ENCODE data around the gene CTAGE8. TPM values are rescaled to one million over a fixed set of nuclear protein-coding genes. Genes with fewer than 3 reads are reported as not detected.
"Not testable (repeated sequence)": the region's sequence is repeated elsewhere in the genome, so short reads cannot be mapped to it uniquely, and the experiment has no call there.

CTAGE8 gene
- total RNA-seq, 1 donor from 2014 or later, result 2.1 TPM

GRCh38 chr7:144239365-144239764 lies 29.7 kb downstream of the CTAGE8 start, which contains the start of gene OR2A42:
Gene OR2A42, minus strand, starts transcription at chr7:144239605. Its CDS starts 6,762 bp downstream, at chr7:144232843.
- DNase-seq (ENCODE audit: low spot score); H3K27ac Mint-ChIP-seq; H3K4me3 Mint-ChIP-seq (ENCODE audit: low read depth); H3K4me1 Mint-ChIP-seq (ENCODE audit: low read depth); intact Hi-C loops (cut with micrococcal nuclease); H3K36me3 Mint-ChIP-seq (ENCODE audit: low read depth); H3K27me3 Mint-ChIP-seq (ENCODE audit: low read depth); H3K9me3 Mint-ChIP-seq: not testable (repeated sequence)

DNA sequence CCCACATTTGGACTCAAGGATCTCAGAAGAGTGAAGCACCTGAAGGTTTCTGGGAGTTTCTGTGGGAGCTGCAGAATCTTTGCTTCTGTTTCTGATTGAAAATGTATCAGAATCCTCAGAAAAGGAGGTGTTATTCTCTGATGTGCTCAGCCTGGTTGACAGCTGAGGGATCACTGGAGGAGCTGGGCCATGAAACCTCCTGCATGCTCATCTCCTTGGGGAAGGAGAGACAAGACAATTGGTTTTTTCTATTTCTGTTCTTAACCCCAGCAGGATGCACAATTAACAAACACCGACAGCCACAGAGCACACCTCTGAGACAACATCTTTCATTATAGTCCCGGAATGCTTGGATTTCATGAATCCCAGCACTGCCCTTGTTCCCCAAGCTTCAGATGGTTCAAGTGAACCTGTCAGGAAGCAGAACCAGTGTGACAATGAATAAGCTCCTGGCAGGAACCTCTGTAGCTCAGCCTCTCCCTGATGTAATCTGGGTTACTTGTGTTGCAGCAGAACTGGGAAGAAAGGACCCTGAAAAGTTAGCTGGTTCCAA lies 30.5 kb downstream of the CTAGE8 start:
- not testable (repeated sequence) for H3K27ac Mint-ChIP-seq

GRCh38 chr7:144233039-144233438 lies 36.0 kb downstream of the CTAGE8 start:
- H3K27me3 Mint-ChIP-seq (ENCODE audit: low read depth); H3K9me3 Mint-ChIP-seq; DNase-seq (ENCODE audit: low spot score); H3K4me1 Mint-ChIP-seq (ENCODE audit: low read depth); H3K27ac Mint-ChIP-seq; H3K4me3 Mint-ChIP-seq (ENCODE audit: low read depth); intact Hi-C loops (cut with micrococcal nuclease); H3K36me3 Mint-ChIP-seq (ENCODE audit: low read depth): not testable (repeated sequence)

More for the DNA sequence above, 30.5 kb downstream of the CTAGE8 start:
- H3K4me3 Mint-ChIP-seq (ENCODE audit: low read depth); H3K4me1 Mint-ChIP-seq (ENCODE audit: low read depth); H3K27me3 Mint-ChIP-seq (ENCODE audit: low read depth); H3K9me3 Mint-ChIP-seq; DNase-seq (ENCODE audit: low spot score); H3K36me3 Mint-ChIP-seq (ENCODE audit: low read depth); intact Hi-C loops (cut with micrococcal nuclease): not testable (repeated sequence)

GRCh38 chr7:144231027-144231426 lies 38.1 kb downstream of the CTAGE8 start:
- H3K4me3 Mint-ChIP-seq (ENCODE audit: low read depth); intact Hi-C loops (cut with micrococcal nuclease); H3K27me3 Mint-ChIP-seq (ENCODE audit: low read depth); H3K36me3 Mint-ChIP-seq (ENCODE audit: low read depth); H3K4me1 Mint-ChIP-seq (ENCODE audit: low read depth); H3K9me3 Mint-ChIP-seq; DNase-seq (ENCODE audit: low spot score); H3K27ac Mint-ChIP-seq: not testable (repeated sequence)

DNA sequence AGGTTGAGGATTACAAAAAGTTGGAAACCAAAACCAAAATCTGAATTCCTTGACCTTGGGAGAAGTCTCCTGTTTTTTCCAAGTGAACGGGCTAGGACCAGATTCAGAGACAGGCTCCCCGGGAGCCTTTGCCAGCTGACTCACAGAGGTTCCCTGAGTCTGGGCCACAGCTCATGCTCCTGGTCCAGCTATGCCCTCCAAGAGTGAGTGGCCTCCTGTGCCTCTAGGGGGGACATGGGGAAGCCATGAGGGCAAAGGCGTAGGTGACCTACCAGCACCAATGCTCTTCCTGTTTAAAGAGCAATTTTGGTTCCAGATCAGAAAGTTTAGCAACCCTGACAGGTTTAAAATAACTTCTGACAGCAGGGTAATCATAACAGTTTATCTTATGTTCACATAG lies 40.3 kb downstream of the CTAGE8 start:
- H3K27ac Mint-ChIP-seq; H3K36me3 Mint-ChIP-seq (ENCODE audit: low read depth); H3K4me1 Mint-ChIP-seq (ENCODE audit: low read depth); H3K27me3 Mint-ChIP-seq (ENCODE audit: low read depth); H3K9me3 Mint-ChIP-seq; intact Hi-C loops (cut with micrococcal nuclease); H3K4me3 Mint-ChIP-seq (ENCODE audit: low read depth); DNase-seq (ENCODE audit: low spot score): not testable (repeated sequence)

GRCh38 chr7:144226866-144227265 lies 42.2 kb downstream of the CTAGE8 start:
- H3K36me3 Mint-ChIP-seq (ENCODE audit: low read depth); H3K9me3 Mint-ChIP-seq: not testable (repeated sequence)

DNA sequence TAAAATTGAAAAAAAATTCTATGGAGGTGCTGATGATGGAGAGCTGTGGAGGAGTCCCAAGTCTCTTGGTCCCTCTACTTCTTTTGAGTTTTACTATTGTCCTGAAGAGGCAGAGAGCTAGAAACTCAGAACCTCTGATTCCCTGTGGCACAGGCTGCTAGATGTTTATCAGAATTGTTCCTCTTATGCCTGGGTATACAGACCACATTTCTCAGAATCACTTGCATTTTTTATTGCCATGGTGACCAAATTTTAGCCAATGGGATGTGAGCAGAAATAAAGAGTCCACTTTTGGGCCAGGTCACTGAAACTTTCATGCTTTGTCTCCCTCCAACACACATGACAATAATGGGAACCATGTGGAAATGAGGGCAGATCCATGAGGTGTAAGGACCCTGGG lies 45.4 kb downstream of the CTAGE8 start:
- H3K27ac Mint-ChIP-seq; H3K27me3 Mint-ChIP-seq (ENCODE audit: low read depth); H3K4me1 Mint-ChIP-seq (ENCODE audit: low read depth); DNase-seq (ENCODE audit: low spot score); H3K9me3 Mint-ChIP-seq; intact Hi-C loops (cut with micrococcal nuclease); H3K36me3 Mint-ChIP-seq (ENCODE audit: low read depth); H3K4me3 Mint-ChIP-seq (ENCODE audit: low read depth): not testable (repeated sequence)

More at GRCh38 chr7:144226866-144227265, 42.2 kb downstream of the CTAGE8 start:
- H3K27me3 Mint-ChIP-seq (ENCODE audit: low read depth); intact Hi-C loops (cut with micrococcal nuclease); H3K27ac Mint-ChIP-seq; H3K4me1 Mint-ChIP-seq (ENCODE audit: low read depth); DNase-seq (ENCODE audit: low spot score); H3K4me3 Mint-ChIP-seq (ENCODE audit: low read depth): not testable (repeated sequence)

GRCh38 chr7:144220531-144220930 lies 48.6 kb downstream of the CTAGE8 start:
- H3K36me3 Mint-ChIP-seq (ENCODE audit: low read depth); H3K27ac Mint-ChIP-seq; H3K4me1 Mint-ChIP-seq (ENCODE audit: low read depth); H3K9me3 Mint-ChIP-seq; intact Hi-C loops (cut with micrococcal nuclease); DNase-seq (ENCODE audit: low spot score); H3K27me3 Mint-ChIP-seq (ENCODE audit: low read depth); H3K4me3 Mint-ChIP-seq (ENCODE audit: low read depth): not testable (repeated sequence)

- H3K9me3 Mint-ChIP-seq; H3K4me1 Mint-ChIP-seq (ENCODE audit: low read depth); H3K4me3 Mint-ChIP-seq (ENCODE audit: low read depth); H3K36me3 Mint-ChIP-seq (ENCODE audit: low read depth); intact Hi-C loops (cut with micrococcal nuclease); H3K27me3 Mint-ChIP-seq (ENCODE audit: low read depth); DNase-seq (ENCODE audit: low spot score); H3K27ac Mint-ChIP-seq: not testable (repeated sequence)
Observed at GRCh38 chr7:144219149-144219548, 49.9 kb downstream of the CTAGE8 start.

DNA sequence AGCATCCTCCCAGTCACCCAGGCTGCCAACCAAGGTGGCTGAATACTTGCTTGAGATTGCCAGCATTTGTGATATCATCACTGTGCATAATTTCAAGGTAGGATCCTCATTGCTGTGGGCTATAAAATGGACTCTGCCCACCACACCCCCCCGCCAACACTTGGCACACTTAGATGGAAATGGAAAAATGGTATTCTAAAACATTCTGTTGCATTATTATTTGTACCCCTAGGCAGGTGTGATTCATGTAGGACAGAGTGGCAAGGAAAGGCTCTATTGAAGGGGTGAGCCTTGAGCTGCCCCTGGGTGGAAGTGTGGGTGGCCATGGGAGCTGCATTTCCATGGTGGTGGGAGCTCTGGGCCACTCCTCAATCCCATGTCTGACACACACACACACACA lies 50.5 kb downstream of the CTAGE8 start:
- intact Hi-C loops (cut with micrococcal nuclease); H3K9me3 Mint-ChIP-seq; H3K4me1 Mint-ChIP-seq (ENCODE audit: low read depth); DNase-seq (ENCODE audit: low spot score); H3K36me3 Mint-ChIP-seq (ENCODE audit: low read depth); H3K27me3 Mint-ChIP-seq (ENCODE audit: low read depth); H3K27ac Mint-ChIP-seq; H3K4me3 Mint-ChIP-seq (ENCODE audit: low read depth): not testable (repeated sequence)

DNA sequence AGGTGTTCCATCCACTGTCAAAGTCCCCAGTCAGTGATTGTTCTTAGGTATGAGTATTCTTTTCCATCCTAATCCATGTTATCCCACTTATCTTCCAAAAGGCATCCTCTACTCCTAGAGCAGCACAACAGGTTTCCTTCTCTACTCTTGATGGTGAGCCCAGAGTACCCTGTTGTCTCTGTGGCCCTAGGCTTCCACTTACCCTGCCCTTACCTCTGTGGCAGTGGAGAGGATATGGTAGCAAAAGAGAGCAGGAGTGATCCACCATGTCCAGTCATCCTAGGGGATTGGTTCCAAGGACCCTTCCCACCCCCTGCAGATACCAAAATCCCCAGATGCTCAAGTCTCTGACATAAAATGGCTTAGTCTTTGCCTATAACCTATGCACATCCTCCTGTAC lies 51.9 kb downstream of the CTAGE8 start:
- H3K4me3 Mint-ChIP-seq (ENCODE audit: low read depth); H3K27me3 Mint-ChIP-seq (ENCODE audit: low read depth); H3K4me1 Mint-ChIP-seq (ENCODE audit: low read depth); intact Hi-C loops (cut with micrococcal nuclease); H3K9me3 Mint-ChIP-seq; DNase-seq (ENCODE audit: low spot score); H3K36me3 Mint-ChIP-seq (ENCODE audit: low read depth); H3K27ac Mint-ChIP-seq: not testable (repeated sequence)

Other genes with a start within 250 kb of the CTAGE8 start
- gene OR2A5, start 220.3 kb downstream of the CTAGE8 start, total RNA-seq, result not detected in 2 replicates
- gene OR2A25, start 199.5 kb downstream of the CTAGE8 start, total RNA-seq, result not detected in 2 replicates
- gene OR2A12, start 183.0 kb downstream of the CTAGE8 start, total RNA-seq, result not detected in 2 replicates
- gene OR2A2, start 159.7 kb downstream of the CTAGE8 start, total RNA-seq, result not detected in 2 replicates
- not detected in 2 replicates for gene OR2A14, start 146.1 kb downstream of the CTAGE8 start, total RNA-seq
- 1.2 and 1.6 TPM in 2 replicates for gene CTAGE4, start 85.8 kb downstream of the CTAGE8 start, total RNA-seq
- 3.6 and 4.1 TPM in 2 replicates for gene ARHGEF35, start 73.5 kb downstream of the CTAGE8 start, total RNA-seq
- 0.09 TPM in 1 of 2 replicates, not detected in the other for gene OR2A42, start 29.7 kb downstream of the CTAGE8 start, total RNA-seq
- gene OR2A7, start 4.5 kb downstream of the CTAGE8 start, total RNA-seq, result 2.2 and 2.5 TPM in 2 replicates
- not detected in 2 replicates for gene OR2A1, start 43.1 kb upstream of the CTAGE8 start, total RNA-seq
- 10.8 TPM in 2 replicates for gene ARHGEF5, start 86.1 kb upstream of the CTAGE8 start, total RNA-seq
- not detected in 2 replicates for gene NOBOX, start 134.4 kb upstream of the CTAGE8 start, total RNA-seq

All from activated T-helper 2 cell treated with anti-CD3 and anti-CD28 coated beads, Interferon-gamma antibody, Interleukin-2, Interleukin-4, amounts not matched to agents 10 μg/mL and 5 μg/mL and 100 μg/mL, durations not matched to agents 14 hours and 24 hours and 36 hours (primary cell).